Kidney (tissue), 14 donors: ENCODE measurements around the gene C12orf75. TPM values are rescaled to one million over a fixed set of nuclear protein-coding genes. Genes with fewer than 3 reads are reported as not detected.

Source experiments
- DNase-seq, 5 donors: peaks; one replicate each; pipeline ENCODE4 v3.0.0-alpha.2; 2013 to 2020
- FAIRE-seq: peaks from 2 replicates; lab custom pipeline; 2012; peaks lifted over from hg19 to GRCh38; lab: Jason Lieb, UNC
- H3K27ac ChIP-seq, 2 donors: one replicate each; pipeline ENCODE4 v1.7.0; 2013; ENCODE audit warnings: low read depth in 2 of 2, low read length in 2 of 2, inconsistent platforms in 1 of 2
- H3K27me3 ChIP-seq: one replicate; pipeline ENCODE4 v1.7.1; 2013; ENCODE audit warnings: low read length, inconsistent platforms; ENCODE audit not compliant: control insufficient read depth, insufficient read depth
- H3K36me3 ChIP-seq, 3 donors: one replicate each; pipeline versions ENCODE4 v1.7.0 to v1.7.1; 2013; ENCODE audit warnings: low read length in 3 of 3, control low read depth in 1 of 3, inconsistent platforms in 1 of 3; ENCODE audit not compliant: insufficient read depth in 3 of 3, control insufficient read depth in 2 of 3
- H3K4me1 ChIP-seq, 3 donors: one replicate each; pipeline versions ENCODE4 v1.7.0 to v1.7.1; 2013; ENCODE audit warnings: low read length in 3 of 3, inconsistent platforms in 1 of 3, low read depth in 1 of 3; ENCODE audit not compliant: control insufficient read depth in 2 of 3, insufficient read depth in 2 of 3
- H3K4me3 ChIP-seq, 3 donors: one replicate each; pipeline versions ENCODE4 v1.7.0 to v1.8.1; 2013; ENCODE audit warnings: low read length in 3 of 3, control low read depth in 1 of 3, inconsistent platforms in 1 of 3
- H3K9ac ChIP-seq, 3 donors: one replicate each; pipeline versions ENCODE4 v1.7.0 to v1.7.1; 2013; ENCODE audit warnings: low read length in 3 of 3, control low read depth in 1 of 3, inconsistent platforms in 1 of 3
- H3K9me3 ChIP-seq, 3 donors: one replicate each; pipeline versions ENCODE4 v1.7.0 to v1.7.1; 2013; ENCODE audit warnings: low read length in 3 of 3, control low read depth in 1 of 3, inconsistent platforms in 1 of 3; ENCODE audit not compliant: control insufficient read depth in 2 of 3, insufficient read depth in 1 of 3
- intact Hi-C: fragments of 100-400 bp; cut with DNase I; formaldehyde crosslinking; loops from one replicate; pipeline ENCODE4 v1.11.1; 2022
- polyA plus RNA-seq: library from polyadenylated mRNA; stranded (reverse); fragments of 350-450 nt; fragmentation: Illumina TruSeq; extraction: RNeasy Lipid Tissue Mini Kit (QIAGEN cat#74804); gene quantifications from one replicate; pipeline ENCODE4 v1.2.3, GENCODE V29; 2014; ENCODE audit warnings: low read depth, low replicate concordance; ENCODE audit not compliant: insufficient read depth
- total RNA-seq: library from RNA; stranded (reverse); fragmentation: NEBNext Ultra II Directional; extraction: Animal tissue kit (Norgen Biotek cat#: 25700); gene quantifications from one replicate; pipeline ENCODE4 v1.2.1, GENCODE V29; 2021
- TF ChIP-seq, protein P1 (sequence below): IDR thresholded peaks from 3 replicates; pipeline ENCODE4 v1.5.1; 2012; ENCODE audit warnings: mild to moderate bottlenecking, moderate library complexity, borderline replicate concordance; ENCODE audit not compliant: insufficient read depth; ENCODE audit errors: extremely low read depth
- donor health status: control.
- donor health status: control.
- donor health status: control.
- donor health status: control.
- donor health status: control.
- donor health status: DM: yes; HTN: yes; CAD: no.
- donor health status: Normal renal cell carcinoma (clear cell type).

C12orf75 gene
- total and polyA plus RNA-seq, 2 donors from 2014 or later: 107 to 127 TPM

DNA sequence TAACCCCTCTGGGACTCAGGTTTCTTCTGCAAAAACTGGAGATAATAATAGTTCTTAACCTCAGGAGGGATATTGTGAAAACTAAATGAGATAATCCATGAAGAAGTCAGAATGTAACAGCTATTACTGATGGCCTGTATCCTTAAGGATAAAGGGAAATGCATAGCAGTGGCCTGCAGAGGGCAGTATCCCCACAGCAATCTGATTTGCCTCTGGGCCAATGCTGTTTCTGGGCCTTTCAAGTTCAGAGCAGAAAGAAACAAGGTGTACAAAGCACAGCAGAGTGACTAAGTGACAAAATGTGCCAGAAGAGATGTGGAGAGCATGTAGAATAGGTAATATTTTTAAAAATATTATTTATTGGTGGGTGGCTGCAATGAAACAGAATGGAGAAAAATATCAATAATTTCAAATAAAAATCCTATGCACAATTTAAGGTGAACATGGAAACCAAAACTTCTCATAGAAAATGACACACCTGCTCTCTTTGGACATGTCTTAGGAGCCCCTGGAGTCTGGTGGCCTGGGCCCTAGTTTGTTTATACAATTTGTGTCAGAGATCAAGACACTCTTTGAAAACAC is 90.3 kb downstream of the C12orf75 start:
- Histone ChIP-seq H3K36me3 (no peaks in the 10 kb centered on the region), H3K27me3 (no peaks in the 10 kb centered on the region), H3K4me1 (no peaks in the 10 kb centered on the region), H3K9me3 (no peaks in the 10 kb centered on the region), H3K4me3 (no peak overlapping the region), H3K27ac (no peak overlapping the region), H3K9ac (no peak overlapping the region)
- peak; percentile 74 for FAIRE-seq
- DNase-seq: peak in 4 of 5 donors; percentile 82 to 90 (median 85)
- TF ChIP-seq, protein P1, sequence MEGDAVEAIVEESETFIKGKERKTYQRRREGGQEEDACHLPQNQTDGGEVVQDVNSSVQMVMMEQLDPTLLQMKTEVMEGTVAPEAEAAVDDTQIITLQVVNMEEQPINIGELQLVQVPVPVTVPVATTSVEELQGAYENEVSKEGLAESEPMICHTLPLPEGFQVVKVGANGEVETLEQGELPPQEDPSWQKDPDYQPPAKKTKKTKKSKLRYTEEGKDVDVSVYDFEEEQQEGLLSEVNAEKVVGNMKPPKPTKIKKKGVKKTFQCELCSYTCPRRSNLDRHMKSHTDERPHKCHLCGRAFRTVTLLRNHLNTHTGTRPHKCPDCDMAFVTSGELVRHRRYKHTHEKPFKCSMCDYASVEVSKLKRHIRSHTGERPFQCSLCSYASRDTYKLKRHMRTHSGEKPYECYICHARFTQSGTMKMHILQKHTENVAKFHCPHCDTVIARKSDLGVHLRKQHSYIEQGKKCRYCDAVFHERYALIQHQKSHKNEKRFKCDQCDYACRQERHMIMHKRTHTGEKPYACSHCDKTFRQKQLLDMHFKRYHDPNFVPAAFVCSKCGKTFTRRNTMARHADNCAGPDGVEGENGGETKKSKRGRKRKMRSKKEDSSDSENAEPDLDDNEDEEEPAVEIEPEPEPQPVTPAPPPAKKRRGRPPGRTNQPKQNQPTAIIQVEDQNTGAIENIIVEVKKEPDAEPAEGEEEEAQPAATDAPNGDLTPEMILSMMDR: peak; percentile 95
- intact Hi-C loops: loop anchor here (5.0 to 10.0 kb wide), 2 partner anchors 717 to 804 kb away; partner anchors contain the start of gene NUAK1

Other genes starting within 250 kb of the C12orf75 start
- 17.2 TPM for gene ALDH1L2, start 246.2 kb upstream of the C12orf75 start, total RNA-seq
- gene ALDH1L2, start 246.2 kb upstream of the C12orf75 start, polyA plus RNA-seq: 0.28 TPM
- 63.6 TPM for gene WASHC4, start 223.0 kb upstream of the C12orf75 start, total RNA-seq
- 10.7 TPM for gene WASHC4, start 223.0 kb upstream of the C12orf75 start, polyA plus RNA-seq
- gene APPL2, start 94.5 kb upstream of the C12orf75 start, total RNA-seq: 42.5 TPM
- gene APPL2, start 94.5 kb upstream of the C12orf75 start, polyA plus RNA-seq: 17.9 TPM